UCSD-AML1 (cell line): Measurements from ENCODE around the gene TMEM30B.

Experiments
- DNase-seq: peaks from one replicate; lab custom pipeline; 2025; ENCODE audit not compliant: unreplicated experiment; lab: John Stamatoyannopoulos, UW

TMEM30B gene

GRCh38 chr14:61300209-61300608, 19.1 kb upstream of the TMEM30B start:
- DNase-seq = no peak

- no peak for DNase-seq
Measured at GRCh38 chr14:61298824-61299223, 17.7 kb upstream of the TMEM30B start.

- DNase-seq = no peak
Measured at GRCh38 chr14:61297581-61297980, 16.4 kb upstream of the TMEM30B start.

- no peak for DNase-seq
Measured at GRCh38 chr14:61296719-61297502, 15.8 kb upstream of the TMEM30B start.

GRCh38 chr14:61296151-61296550, 15.0 kb upstream of the TMEM30B start:
- no peak for DNase-seq

- no peak for DNase-seq
Measured at GRCh38 chr14:61290701-61291100, 9.6 kb upstream of the TMEM30B start.

GRCh38 chr14:61288720-61289119, 7.6 kb upstream of the TMEM30B start:
- DNase-seq = no peak

GRCh38 chr14:61288228-61288627, 7.1 kb upstream of the TMEM30B start:
- DNase-seq = no peak

- no peak for DNase-seq
Measured at GRCh38 chr14:61287196-61287595, 6.1 kb upstream of the TMEM30B start.

- no peak for DNase-seq
Measured at GRCh38 chr14:61285364-61285763, 4.2 kb upstream of the TMEM30B start.

GRCh38 chr14:61284001-61284400, 2.9 kb upstream of the TMEM30B start:
- DNase-seq = no peak

- DNase-seq = no peak
Measured at GRCh38 chr14:61282746-61283145, 1.6 kb upstream of the TMEM30B start.

GRCh38 chr14:61281948-61282275, 774 bp upstream of the TMEM30B start:
- DNase-seq = no peak

- DNase-seq = no peak
Measured at GRCh38 chr14:61280526-61281185, 482 bp downstream of the TMEM30B start.

- no peak for DNase-seq
Measured at GRCh38 chr14:61280092-61280525, 1.0 kb downstream of the TMEM30B start.

- DNase-seq = no peak
Measured at GRCh38 chr14:61279082-61279481, 2.1 kb downstream of the TMEM30B start.

GRCh38 chr14:61277784-61278183, 3.4 kb downstream of the TMEM30B start:
- no peak for DNase-seq

GRCh38 chr14:61277232-61277631, 3.9 kb downstream of the TMEM30B start:
- no peak for DNase-seq

GRCh38 chr14:61271552-61271951, 9.6 kb downstream of the TMEM30B start:
- DNase-seq = no peak

- DNase-seq = no peak
Measured at GRCh38 chr14:61270714-61271113, 10.4 kb downstream of the TMEM30B start.

GRCh38 chr14:61269321-61270083, 11.6 kb downstream of the TMEM30B start:
- DNase-seq = peak; percentile 59

- DNase-seq = no peak
Measured at GRCh38 chr14:61268812-61269211, 12.3 kb downstream of the TMEM30B start.
